ENCODE data around the gene SLC12A7.

GRCh38 chr5:1034421-1034905 is 77.4 kb downstream of the SLC12A7 start:
- no peak for TF ChIP-seq CTCF (conservative IDR thresholded peaks at IDR 0.05 in 1 of 2, IDR thresholded peaks at IDR 0.05 in 1 of 2; ENCODE audit: low read depth in 1 of 2, low read length in 2 of 2)
- TF ChIP-seq EZH2 (IDR thresholded peaks at IDR 0.05; ENCODE audit: low read length, missing control alignments) = no peak
